HS-27A (cell line): ENCODE results near the gene DUSP9.
"Not testable (repeated sequence)": the region's sequence is repeated elsewhere in the genome, so short reads cannot be mapped to it uniquely, and the experiment has no call there.

Source experiments
- DNase-seq: peaks from one replicate; pipeline ENCODE4 v3.0.0-alpha.2; 2012; ENCODE audit warnings: low read depth, missing footprints

The DUSP9 gene

GRCh38 chrX:153646620-153647373 lies at the start of gene DUSP9:
TSS of gene DUSP9 (plus strand) at chrX:153647203. CDS start at chrX:153647954, 751 bp downstream.
- no peak for DNase-seq

- DNase-seq = no peak
These were observed 48.3 kb upstream of the DUSP9 start, which contains the start of gene CCNQ for GRCh38 chrX:153598541-153599191. TSS of gene CCNQ (minus strand) at chrX:153599139. CDS start at chrX:153599073, 66 bp downstream.

GRCh38 chrX:153599192-153600031 lies 47.6 kb upstream of the DUSP9 start:
- DNase-seq = peak; percentile 48

- DNase-seq = no peak
These were observed 47.0 kb upstream of the DUSP9 start for GRCh38 chrX:153600032-153600373.

GRCh38 chrX:153600921-153601320 lies 46.1 kb upstream of the DUSP9 start:
- no peak for DNase-seq

- no peak for DNase-seq
These were observed 45.4 kb upstream of the DUSP9 start for GRCh38 chrX:153601511-153602110.

GRCh38 chrX:153602601-153603000 lies 44.4 kb upstream of the DUSP9 start:
- DNase-seq = no peak

- DNase-seq = no peak
These were observed 43.8 kb upstream of the DUSP9 start for GRCh38 chrX:153603131-153603656.

GRCh38 chrX:153604666-153605380 lies 42.2 kb upstream of the DUSP9 start:
- DNase-seq = not testable (repeated sequence)

- no peak for DNase-seq
These were observed 40.5 kb upstream of the DUSP9 start for GRCh38 chrX:153606503-153606902.

- no peak for DNase-seq
These were observed 38.6 kb upstream of the DUSP9 start for GRCh38 chrX:153608376-153608775.

- DNase-seq = no peak
These were observed 38.2 kb upstream of the DUSP9 start for GRCh38 chrX:153608806-153609205.

- DNase-seq = no peak
These were observed 36.8 kb upstream of the DUSP9 start for GRCh38 chrX:153609917-153610835.

GRCh38 chrX:153610836-153611213 lies 36.2 kb upstream of the DUSP9 start:
- DNase-seq = no peak

- no peak for DNase-seq
These were observed 35.5 kb upstream of the DUSP9 start for GRCh38 chrX:153611298-153612095.

- no peak for DNase-seq
These were observed 34.6 kb upstream of the DUSP9 start for GRCh38 chrX:153612413-153612812.

- no peak for DNase-seq
These were observed 32.2 kb upstream of the DUSP9 start for GRCh38 chrX:153614818-153615217.

- no peak for DNase-seq
These were observed 26.4 kb upstream of the DUSP9 start for GRCh38 chrX:153620576-153620975.

- no peak for DNase-seq
These were observed 24.9 kb upstream of the DUSP9 start for GRCh38 chrX:153621949-153622598.
